Left ventricle myocardium superior (tissue), 1 donor: Measurements from ENCODE around the gene HTRA3. TPM values are rescaled to one million over a fixed set of nuclear protein-coding genes. Genes with fewer than 3 reads are reported as not detected.

Experiments used
- ATAC-seq: fragments of 200-7000 bp; cut with Tn5 transposase; one replicate; pipeline ENCODE4 v1.9.1; 2020; ENCODE audit warnings: mild to moderate bottlenecking, moderate library complexity
- DNase-seq: peaks from one replicate; pipeline ENCODE4 v3.0.0-alpha.2; 2020
- intact Hi-C: fragments of 100-400 bp; cut with micrococcal nuclease; formaldehyde crosslinking; loops from one replicate; pipeline ENCODE4 v1.11.0; 2022
- total RNA-seq: library from RNA; stranded (reverse); fragmentation: NEBNext Ultra II Directional; extraction: Animal tissue kit (Norgen Biotek cat#: 25700); gene quantifications from one replicate; pipeline ENCODE4 v1.2.1, GENCODE V29; 2021
- donor health status: DM: no; HTN: yes; CAD: no; lungs with severe emphysema.

Gene HTRA3
- total RNA-seq, 1 donor from 2014 or later: 95.6 TPM

GRCh38 chr4:8261851-8262535 is 7.6 kb upstream of the HTRA3 start:
- intact Hi-C loops: no loop called here
- no peak for ATAC-seq
- DNase-seq: no peak

GRCh38 chr4:8262637-8263322 is 6.8 kb upstream of the HTRA3 start:
- DNase-seq (no peak), ATAC-seq (no peak)
- intact Hi-C loops: no loop called here

GRCh38 chr4:8263397-8263796 is 6.2 kb upstream of the HTRA3 start:
- intact Hi-C loops: no loop called here
- ATAC-seq (no peak), DNase-seq (no peak)

- DNase-seq: no peak
- no peak for ATAC-seq
- intact Hi-C loops: no loop called here
Measured at GRCh38 chr4:8264106-8264505, 5.4 kb upstream of the HTRA3 start.

- no peak for ATAC-seq
- intact Hi-C loops: no loop called here
- no peak for DNase-seq
Measured at GRCh38 chr4:8265171-8265929, 4.2 kb upstream of the HTRA3 start.

- no peak for DNase-seq
- ATAC-seq: no peak
- intact Hi-C loops: no loop called here
Measured at GRCh38 chr4:8266088-8266487, 3.5 kb upstream of the HTRA3 start.

GRCh38 chr4:8266508-8266907 is 3.0 kb upstream of the HTRA3 start:
- ATAC-seq: no peak
- DNase-seq: no peak
- intact Hi-C loops: no loop called here

- intact Hi-C loops: no loop called here
- ATAC-seq (peak; percentile 63), DNase-seq (peak; percentile 93)
Measured at GRCh38 chr4:8267077-8267476, 2.5 kb upstream of the HTRA3 start.

GRCh38 chr4:8268211-8268610 is 1.3 kb upstream of the HTRA3 start:
- DNase-seq: no peak
- ATAC-seq: no peak

GRCh38 chr4:8268901-8269534 is 536 bp upstream of the HTRA3 start:
- no peak for ATAC-seq
- intact Hi-C loops: no loop called here
- no peak for DNase-seq

More at GRCh38 chr4:8268211-8268610, 1.3 kb upstream of the HTRA3 start:
- intact Hi-C loops: no loop called here

- no peak for DNase-seq
- ATAC-seq: no peak
- intact Hi-C loops: loop anchor here (10.0 kb wide), 1 partner anchor 134 kb away; no protein-coding TSS in a partner anchor
Measured at GRCh38 chr4:8270418-8270771, 841 bp downstream of the HTRA3 start.

- DNase-seq: peak; percentile 39
Measured at GRCh38 chr4:8270912-8271815, 1.6 kb downstream of the HTRA3 start.

GRCh38 chr4:8271821-8272220 is 2.3 kb downstream of the HTRA3 start:
- no peak for ATAC-seq
- intact Hi-C loops: loop anchor here (10.0 kb wide), 1 partner anchor 133 kb away; no protein-coding TSS in a partner anchor
- peak; percentile 27 for DNase-seq

More at GRCh38 chr4:8270912-8271815, 1.6 kb downstream of the HTRA3 start:
- intact Hi-C loops: loop anchor here (10.0 kb wide), 1 partner anchor 134 kb away; no protein-coding TSS in a partner anchor
- no peak for ATAC-seq

- DNase-seq: peak; percentile 69
Measured at GRCh38 chr4:8272472-8273428, 3.2 kb downstream of the HTRA3 start.

GRCh38 chr4:8273450-8273849 is 3.9 kb downstream of the HTRA3 start:
- no peak for ATAC-seq
- DNase-seq: peak; percentile 28
- intact Hi-C loops: loop anchor here (10.0 kb wide), 1 partner anchor 131 kb away; no protein-coding TSS in a partner anchor

More at GRCh38 chr4:8272472-8273428, 3.2 kb downstream of the HTRA3 start:
- intact Hi-C loops: loop anchor here (10.0 kb wide), 1 partner anchor 132 kb away; no protein-coding TSS in a partner anchor
- peak; percentile 26 for ATAC-seq

- ATAC-seq: no peak
- DNase-seq: peak; percentile 28
- intact Hi-C loops: loop anchor here (10.0 kb wide), 1 partner anchor 131 kb away; no protein-coding TSS in a partner anchor
Measured at GRCh38 chr4:8274066-8274652, 4.6 kb downstream of the HTRA3 start.
